Measurements from ENCODE around the gene SORCS2.

The SORCS2 gene

GRCh38 chr4:7433376-7434140 is 241.2 kb downstream of the SORCS2 start:
- TF ChIP-seq POLR2AphosphoS5 (IDR thresholded peaks at IDR 0.05; ENCODE audit: low read depth, low read length) (no peak), FOXP2 (optimal IDR thresholded peaks at IDR 0.05; ENCODE audit: borderline replicate concordance, extremely low read depth, extremely low read length, insufficient read depth) (no peak), TAF1 (IDR thresholded peaks at IDR 0.05; ENCODE audit: borderline replicate concordance, insufficient read depth, low read length) (no peak), SIN3A (IDR thresholded peaks at IDR 0.05; ENCODE audit: borderline replicate concordance, insufficient read depth, low read length) (no peak)
- TF ChIP-seq, protein P1, sequence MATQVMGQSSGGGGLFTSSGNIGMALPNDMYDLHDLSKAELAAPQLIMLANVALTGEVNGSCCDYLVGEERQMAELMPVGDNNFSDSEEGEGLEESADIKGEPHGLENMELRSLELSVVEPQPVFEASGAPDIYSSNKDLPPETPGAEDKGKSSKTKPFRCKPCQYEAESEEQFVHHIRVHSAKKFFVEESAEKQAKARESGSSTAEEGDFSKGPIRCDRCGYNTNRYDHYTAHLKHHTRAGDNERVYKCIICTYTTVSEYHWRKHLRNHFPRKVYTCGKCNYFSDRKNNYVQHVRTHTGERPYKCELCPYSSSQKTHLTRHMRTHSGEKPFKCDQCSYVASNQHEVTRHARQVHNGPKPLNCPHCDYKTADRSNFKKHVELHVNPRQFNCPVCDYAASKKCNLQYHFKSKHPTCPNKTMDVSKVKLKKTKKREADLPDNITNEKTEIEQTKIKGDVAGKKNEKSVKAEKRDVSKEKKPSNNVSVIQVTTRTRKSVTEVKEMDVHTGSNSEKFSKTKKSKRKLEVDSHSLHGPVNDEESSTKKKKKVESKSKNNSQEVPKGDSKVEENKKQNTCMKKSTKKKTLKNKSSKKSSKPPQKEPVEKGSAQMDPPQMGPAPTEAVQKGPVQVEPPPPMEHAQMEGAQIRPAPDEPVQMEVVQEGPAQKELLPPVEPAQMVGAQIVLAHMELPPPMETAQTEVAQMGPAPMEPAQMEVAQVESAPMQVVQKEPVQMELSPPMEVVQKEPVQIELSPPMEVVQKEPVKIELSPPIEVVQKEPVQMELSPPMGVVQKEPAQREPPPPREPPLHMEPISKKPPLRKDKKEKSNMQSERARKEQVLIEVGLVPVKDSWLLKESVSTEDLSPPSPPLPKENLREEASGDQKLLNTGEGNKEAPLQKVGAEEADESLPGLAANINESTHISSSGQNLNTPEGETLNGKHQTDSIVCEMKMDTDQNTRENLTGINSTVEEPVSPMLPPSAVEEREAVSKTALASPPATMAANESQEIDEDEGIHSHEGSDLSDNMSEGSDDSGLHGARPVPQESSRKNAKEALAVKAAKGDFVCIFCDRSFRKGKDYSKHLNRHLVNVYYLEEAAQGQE (IDR thresholded peaks at IDR 0.05; ENCODE audit: insufficient read depth in 1 of 2, low read depth in 2 of 2, low read length in 2 of 2), result no peak

DNA sequence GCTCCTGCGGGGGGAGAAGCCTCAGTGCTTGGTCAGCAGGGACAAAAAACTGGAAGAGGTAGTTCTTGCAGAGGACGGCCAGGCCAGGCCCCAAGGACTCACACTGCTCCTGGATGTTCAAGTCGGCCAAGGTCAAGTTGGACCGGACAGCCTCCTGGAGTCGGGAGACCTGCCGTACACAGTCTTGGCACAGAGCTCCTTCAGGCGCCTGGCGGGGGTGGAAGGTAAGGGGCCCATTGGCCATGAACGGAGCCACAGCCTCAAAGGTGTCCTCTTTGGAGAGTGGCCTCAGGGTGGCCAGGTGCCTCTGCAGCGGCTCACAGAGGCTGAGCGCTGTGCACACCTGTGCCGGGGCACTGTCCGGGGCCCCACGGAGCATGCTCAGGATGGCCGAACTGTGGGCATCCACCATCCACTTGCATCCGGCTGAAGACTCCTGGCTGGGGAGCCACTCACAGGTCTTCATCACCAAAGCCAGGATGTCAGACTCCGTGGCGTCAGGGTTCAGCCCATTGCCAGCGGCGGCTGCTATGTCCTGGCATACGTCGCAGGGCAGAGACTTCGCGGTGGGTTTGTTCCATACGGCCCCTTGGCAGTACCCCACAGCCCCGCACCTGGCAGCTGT is 241.9 kb downstream of the SORCS2 start:
- TF ChIP-seq SIN3A (IDR thresholded peaks at IDR 0.05; ENCODE audit: borderline replicate concordance, insufficient read depth, low read length) (no peak), TAF1 (IDR thresholded peaks at IDR 0.05; ENCODE audit: borderline replicate concordance, insufficient read depth, low read length) (no peak), POLR2AphosphoS5 (IDR thresholded peaks at IDR 0.05; ENCODE audit: low read depth, low read length) (no peak), FOXP2 (optimal IDR thresholded peaks at IDR 0.05; ENCODE audit: borderline replicate concordance, extremely low read depth, extremely low read length, insufficient read depth) (no peak)
- TF ChIP-seq, protein P1 (IDR thresholded peaks at IDR 0.05; ENCODE audit: insufficient read depth in 1 of 2, low read depth in 2 of 2, low read length in 2 of 2), result no peak

GRCh38 chr4:7434766-7435150 is 242.4 kb downstream of the SORCS2 start, which contains the start of gene PSAPL1:
Gene PSAPL1, minus strand, starts transcription at chr4:7434930. Its CDS starts 51 bp downstream, at chr4:7434879.
- no peak for TF ChIP-seq SIN3A (IDR thresholded peaks at IDR 0.05; ENCODE audit: borderline replicate concordance, insufficient read depth, low read length)
- TF ChIP-seq POLR2AphosphoS5 (IDR thresholded peaks at IDR 0.05; ENCODE audit: low read depth, low read length), result no peak
- no peak for TF ChIP-seq TAF1 (IDR thresholded peaks at IDR 0.05; ENCODE audit: borderline replicate concordance, insufficient read depth, low read length)
- TF ChIP-seq, protein P1 (IDR thresholded peaks at IDR 0.05; ENCODE audit: insufficient read depth in 1 of 2, low read depth in 2 of 2, low read length in 2 of 2), result no peak
- TF ChIP-seq FOXP2 (optimal IDR thresholded peaks at IDR 0.05; ENCODE audit: borderline replicate concordance, extremely low read depth, extremely low read length, insufficient read depth), result no peak

- no peak for TF ChIP-seq FOXP2 (optimal IDR thresholded peaks at IDR 0.05; ENCODE audit: borderline replicate concordance, extremely low read depth, extremely low read length, insufficient read depth)
- no peak for TF ChIP-seq POLR2AphosphoS5 (IDR thresholded peaks at IDR 0.05; ENCODE audit: low read depth, low read length)
- no peak for TF ChIP-seq SIN3A (IDR thresholded peaks at IDR 0.05; ENCODE audit: borderline replicate concordance, insufficient read depth, low read length)
- TF ChIP-seq TAF1 (IDR thresholded peaks at IDR 0.05; ENCODE audit: borderline replicate concordance, insufficient read depth, low read length), result no peak
- TF ChIP-seq, protein P1 (IDR thresholded peaks at IDR 0.05; ENCODE audit: insufficient read depth in 1 of 2, low read depth in 2 of 2, low read length in 2 of 2), result no peak
Observed at GRCh38 chr4:7435471-7436061, 243.2 kb downstream of the SORCS2 start.

All from PFSK-1 (cell line).